ENCODE results near the gene BLTP3A.
A peak's percentile ranks its signal among the peaks of the same experiment; 100 is the strongest.
"Not testable (repeated sequence)": the region's sequence is repeated elsewhere in the genome, so short reads cannot be mapped to it uniquely, and the experiment has no call there.

BLTP3A gene, protein sequence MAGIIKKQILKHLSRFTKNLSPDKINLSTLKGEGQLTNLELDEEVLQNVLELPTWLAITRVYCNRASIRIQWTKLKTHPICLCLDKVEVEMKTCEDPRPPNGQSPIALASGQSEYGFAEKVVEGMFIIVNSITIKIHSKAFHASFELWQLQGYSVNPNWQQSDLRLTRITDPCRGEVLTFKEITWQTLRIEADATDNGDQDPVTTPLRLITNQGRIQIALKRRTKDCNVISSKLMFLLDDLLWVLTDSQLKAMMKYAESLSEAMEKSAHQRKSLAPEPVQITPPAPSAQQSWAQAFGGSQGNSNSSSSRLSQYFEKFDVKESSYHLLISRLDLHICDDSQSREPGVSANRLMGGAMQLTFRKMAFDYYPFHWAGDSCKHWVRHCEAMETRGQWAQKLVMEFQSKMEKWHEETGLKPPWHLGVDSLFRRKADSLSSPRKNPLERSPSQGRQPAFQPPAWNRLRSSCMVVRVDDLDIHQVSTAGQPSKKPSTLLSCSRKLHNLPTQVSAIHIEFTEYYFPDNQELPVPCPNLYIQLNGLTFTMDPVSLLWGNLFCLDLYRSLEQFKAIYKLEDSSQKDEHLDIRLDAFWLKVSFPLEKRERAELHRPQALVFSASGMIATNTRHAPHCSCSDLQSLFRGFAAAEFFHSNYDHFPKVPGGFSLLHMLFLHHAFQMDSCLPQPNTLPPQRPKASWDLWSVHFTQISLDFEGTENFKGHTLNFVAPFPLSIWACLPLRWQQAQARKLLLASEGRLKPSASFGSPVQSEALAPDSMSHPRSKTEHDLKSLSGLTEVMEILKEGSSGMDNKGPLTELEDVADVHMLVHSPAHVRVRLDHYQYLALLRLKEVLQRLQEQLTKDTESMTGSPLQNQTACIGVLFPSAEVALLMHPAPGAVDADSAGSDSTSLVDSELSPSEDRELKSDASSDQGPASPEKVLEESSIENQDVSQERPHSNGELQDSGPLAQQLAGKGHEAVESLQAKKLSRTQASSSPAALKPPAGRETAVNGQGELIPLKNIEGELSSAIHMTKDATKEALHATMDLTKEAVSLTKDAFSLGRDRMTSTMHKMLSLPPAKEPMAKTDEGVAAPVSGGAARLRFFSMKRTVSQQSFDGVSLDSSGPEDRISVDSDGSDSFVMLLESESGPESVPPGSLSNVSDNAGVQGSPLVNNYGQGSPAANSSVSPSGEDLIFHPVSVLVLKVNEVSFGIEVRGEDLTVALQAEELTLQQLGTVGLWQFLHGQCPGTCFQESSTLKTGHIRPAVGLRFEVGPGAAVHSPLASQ (N-terminal part only)

DNA sequence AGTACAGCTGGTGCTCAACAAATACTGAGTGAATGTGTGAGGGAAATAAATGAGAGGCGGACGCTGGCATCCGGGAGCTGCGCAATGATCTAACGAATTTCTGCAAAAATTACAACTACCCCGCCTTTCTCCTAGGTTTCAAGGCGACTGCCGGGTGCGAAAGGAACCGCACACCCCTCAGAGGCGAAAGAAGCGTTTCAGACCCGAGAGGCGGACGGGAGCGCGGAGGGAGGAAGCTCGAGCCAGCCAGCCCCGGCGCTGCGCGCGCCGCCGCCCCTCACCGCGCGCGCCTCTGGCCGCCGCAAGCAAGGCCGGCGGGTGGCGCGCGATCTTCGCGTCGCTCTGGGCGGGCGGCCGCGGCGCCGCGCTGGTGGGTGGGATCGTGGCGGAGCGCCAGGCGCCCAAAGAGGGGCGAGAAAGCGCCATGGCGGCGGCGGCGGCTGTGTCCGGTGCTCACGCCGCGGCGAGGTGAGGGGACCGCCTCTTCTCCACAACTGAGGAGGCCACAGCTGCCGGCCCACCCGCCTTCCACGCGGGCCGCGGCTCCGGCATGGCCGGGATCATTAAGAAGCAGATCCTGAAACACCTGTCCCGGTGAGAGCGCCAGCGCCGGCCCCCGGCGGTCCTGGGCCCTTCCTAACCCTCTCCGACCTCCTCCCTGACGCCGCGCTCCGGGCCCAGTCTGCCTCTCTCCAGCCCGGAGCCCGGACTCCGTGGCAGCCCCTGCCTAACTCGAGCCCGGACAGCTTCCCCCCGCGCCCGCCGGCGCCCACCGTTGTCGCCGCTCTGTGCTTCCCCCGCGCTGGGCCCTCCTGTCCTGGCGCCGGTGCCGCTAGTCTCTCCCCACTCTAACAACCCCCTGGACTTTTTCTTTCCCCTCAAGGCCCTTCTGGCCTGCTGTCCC, at the start of gene BLTP3A:
Gene BLTP3A, plus strand, starts transcription at position 383 of the 904 bp plus-strand sequence. Its CDS starts 168 bp downstream, at position 551.
- H3K27ac ChIP-seq, result peak within 1 kb of the TSS; percentile 92
- TF ChIP-seq, protein P1, sequence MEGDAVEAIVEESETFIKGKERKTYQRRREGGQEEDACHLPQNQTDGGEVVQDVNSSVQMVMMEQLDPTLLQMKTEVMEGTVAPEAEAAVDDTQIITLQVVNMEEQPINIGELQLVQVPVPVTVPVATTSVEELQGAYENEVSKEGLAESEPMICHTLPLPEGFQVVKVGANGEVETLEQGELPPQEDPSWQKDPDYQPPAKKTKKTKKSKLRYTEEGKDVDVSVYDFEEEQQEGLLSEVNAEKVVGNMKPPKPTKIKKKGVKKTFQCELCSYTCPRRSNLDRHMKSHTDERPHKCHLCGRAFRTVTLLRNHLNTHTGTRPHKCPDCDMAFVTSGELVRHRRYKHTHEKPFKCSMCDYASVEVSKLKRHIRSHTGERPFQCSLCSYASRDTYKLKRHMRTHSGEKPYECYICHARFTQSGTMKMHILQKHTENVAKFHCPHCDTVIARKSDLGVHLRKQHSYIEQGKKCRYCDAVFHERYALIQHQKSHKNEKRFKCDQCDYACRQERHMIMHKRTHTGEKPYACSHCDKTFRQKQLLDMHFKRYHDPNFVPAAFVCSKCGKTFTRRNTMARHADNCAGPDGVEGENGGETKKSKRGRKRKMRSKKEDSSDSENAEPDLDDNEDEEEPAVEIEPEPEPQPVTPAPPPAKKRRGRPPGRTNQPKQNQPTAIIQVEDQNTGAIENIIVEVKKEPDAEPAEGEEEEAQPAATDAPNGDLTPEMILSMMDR (conservative IDR thresholded peaks at IDR 0.05), result peak; percentile 37
- peak; percentile 98 for TF ChIP-seq ZFX (IDR thresholded peaks at IDR 0.05)

DNA sequence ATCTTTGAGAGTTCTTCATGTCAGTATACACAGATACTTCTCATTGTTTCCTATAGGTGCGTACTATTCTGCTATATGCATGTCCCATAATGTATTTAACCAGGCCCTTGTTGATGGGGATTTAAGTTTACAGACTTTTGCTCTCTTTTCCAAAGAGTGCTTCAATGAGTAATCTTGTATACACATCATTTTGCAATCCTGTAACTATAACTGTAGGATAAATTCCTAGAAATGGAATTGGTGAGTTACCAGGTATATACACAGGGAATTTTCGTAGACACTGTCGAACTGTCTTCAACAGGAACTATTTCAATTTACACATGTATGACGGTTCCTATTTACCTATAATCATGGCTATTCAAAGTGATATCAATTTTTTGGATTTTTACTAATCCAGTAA, 49.8 kb upstream of the BLTP3A start:
- TF ChIP-seq, protein P1 (conservative IDR thresholded peaks at IDR 0.05), result no peak
- TF ChIP-seq ZFX (IDR thresholded peaks at IDR 0.05), result no peak
- no peak overlapping the region for H3K27ac ChIP-seq

DNA sequence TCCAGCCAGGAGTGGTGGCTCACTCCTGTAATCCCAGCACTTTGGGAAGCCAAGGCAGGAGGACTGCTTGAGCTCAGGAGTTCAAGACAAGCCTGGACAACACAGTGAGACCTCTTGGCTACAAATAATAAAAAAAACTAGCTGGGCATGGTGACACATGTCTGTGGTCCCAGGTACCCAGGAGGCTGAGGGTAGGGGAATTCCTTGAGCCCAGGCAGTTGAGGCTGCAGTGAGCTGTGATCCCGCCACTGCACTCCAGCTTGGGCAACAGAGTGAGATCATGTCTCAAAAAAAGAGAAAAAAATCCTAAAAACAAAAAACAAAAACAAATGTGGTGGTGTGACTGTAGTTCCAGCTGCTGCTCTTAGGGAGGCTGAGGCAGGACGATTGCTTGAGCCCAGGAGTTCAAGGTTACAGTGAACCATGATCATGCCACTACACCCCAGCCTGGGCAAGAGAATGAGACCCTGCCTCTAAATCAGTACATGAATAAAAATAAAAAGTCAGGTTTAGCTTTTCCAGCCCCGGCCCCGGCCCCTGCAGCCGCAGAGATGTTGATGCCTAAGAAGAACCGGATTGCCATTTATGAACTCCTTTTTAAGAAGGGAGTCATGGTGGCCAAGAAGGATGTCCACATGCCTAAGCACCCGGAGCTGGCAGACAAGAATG, 48.1 kb upstream of the BLTP3A start:
- H3K27ac ChIP-seq, result no peak overlapping the region

DNA sequence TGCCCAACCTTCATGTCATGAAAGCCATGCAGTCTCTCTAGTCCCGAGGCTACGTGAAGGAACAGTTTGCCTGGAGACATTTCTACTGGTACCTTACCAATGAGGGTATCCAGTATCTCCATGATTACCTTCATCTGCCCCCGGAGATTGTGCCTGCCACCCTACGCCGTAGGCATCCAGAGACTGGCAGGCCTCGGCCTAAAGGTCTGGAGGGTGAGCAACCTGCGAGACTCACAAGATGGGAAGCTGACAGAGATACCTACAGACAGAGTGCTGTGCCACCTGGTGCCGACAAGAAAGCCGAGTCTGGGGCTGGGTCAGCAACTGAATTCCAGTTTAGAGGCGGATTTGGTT, 47.6 kb upstream of the BLTP3A start:
- not testable (repeated sequence) for H3K27ac ChIP-seq

More for the DNA sequence above, 48.1 kb upstream of the BLTP3A start:
- TF ChIP-seq, protein P1 (conservative IDR thresholded peaks at IDR 0.05), result no peak
- no peak for TF ChIP-seq ZFX (IDR thresholded peaks at IDR 0.05)

DNA sequence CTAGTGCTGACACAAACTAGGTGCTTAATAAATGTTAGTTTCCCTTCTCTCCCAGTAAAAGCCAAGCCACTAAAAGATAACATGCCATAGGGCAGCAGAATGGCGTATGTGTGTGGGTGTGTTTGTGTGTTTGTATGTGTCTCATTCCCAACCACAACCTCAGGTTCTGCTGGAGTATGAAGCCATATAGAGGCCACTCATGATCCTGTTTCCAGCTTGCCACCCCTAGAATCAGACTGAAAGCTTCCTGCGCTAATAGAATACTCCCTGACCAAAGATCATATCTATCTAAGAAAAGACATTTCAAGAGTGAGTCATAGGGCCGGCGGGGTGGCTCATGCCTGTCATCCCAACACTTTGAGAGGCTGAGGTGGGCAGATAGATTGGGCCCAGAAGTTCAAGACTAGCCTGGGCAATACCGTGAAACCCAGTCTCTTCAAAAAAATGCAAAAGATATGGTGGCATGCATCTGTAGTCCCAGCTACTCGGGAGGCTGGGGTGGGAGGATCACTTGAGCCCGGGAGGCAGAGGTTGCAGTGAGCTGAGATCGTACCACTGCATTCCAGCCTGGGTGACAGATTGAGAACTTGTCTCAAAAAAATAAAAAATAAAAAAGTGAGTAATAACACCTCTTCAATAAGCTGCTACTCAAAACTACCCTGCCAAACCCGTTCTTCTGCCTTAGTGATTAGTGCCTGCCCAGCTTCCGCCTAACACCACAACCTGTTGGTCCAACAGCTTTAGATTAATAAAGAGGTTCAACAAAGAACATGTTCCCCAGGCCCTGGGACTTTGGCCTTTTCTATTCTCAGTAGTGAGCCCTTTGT, 46.4 kb upstream of the BLTP3A start:
- TF ChIP-seq, protein P1 (conservative IDR thresholded peaks at IDR 0.05), result no peak
- no peak for TF ChIP-seq ZFX (IDR thresholded peaks at IDR 0.05)
- peak overlapping the region; percentile 11; the same call in 1 of the 2 replicates for H3K27ac ChIP-seq

DNA sequence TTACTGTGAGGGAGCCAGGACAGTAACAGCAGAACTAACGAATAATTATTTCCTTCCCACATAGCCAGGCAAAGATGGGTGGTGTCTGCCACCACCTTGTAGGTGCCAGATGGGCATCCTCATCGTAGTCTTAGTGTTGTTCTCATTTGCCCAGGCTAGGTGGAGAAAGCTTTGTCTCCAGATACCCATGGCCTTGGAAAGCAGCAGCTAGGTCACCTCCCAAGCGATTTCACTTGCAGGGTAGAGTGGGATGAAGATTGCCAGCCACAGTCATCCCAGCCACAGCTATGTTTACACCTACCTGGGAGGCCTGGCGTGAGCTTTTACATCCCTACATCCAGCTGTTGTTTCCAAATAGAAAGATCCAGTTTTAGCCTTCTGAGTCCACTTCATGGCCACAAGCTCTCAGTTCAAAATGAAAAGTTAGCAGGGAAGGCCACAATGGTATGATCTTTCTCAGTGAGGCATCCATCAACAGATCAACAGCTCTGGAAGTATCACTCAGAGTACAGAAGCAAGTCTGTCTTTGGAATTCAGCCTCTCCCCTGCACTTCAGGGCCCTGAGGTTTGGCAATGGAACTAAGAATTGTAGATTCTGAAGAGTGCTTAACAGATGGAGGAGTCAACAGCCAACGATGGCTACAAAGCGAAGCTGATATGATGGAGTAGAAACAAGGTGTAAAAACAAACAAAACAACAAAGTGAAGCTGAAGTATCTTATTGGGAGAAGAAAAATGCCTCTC, 45.6 kb upstream of the BLTP3A start:
- H3K27ac ChIP-seq, result 0 out of 2 replicates have a peak overlapping the region, but pooled peaks have one; percentile 11
- no peak for TF ChIP-seq ZFX (IDR thresholded peaks at IDR 0.05)
